HL-60/S4 (cell line): ENCODE measurements around the gene FARS2.

Experiments used
- in situ Hi-C: fragments of 300-500 bp; cut with MboI; formaldehyde crosslinking; loops from 2 replicates; pipeline ENCODE4 v1.14.3; 2022; ENCODE audit warnings: low sequenced_read_pairs

FARS2 gene

DNA sequence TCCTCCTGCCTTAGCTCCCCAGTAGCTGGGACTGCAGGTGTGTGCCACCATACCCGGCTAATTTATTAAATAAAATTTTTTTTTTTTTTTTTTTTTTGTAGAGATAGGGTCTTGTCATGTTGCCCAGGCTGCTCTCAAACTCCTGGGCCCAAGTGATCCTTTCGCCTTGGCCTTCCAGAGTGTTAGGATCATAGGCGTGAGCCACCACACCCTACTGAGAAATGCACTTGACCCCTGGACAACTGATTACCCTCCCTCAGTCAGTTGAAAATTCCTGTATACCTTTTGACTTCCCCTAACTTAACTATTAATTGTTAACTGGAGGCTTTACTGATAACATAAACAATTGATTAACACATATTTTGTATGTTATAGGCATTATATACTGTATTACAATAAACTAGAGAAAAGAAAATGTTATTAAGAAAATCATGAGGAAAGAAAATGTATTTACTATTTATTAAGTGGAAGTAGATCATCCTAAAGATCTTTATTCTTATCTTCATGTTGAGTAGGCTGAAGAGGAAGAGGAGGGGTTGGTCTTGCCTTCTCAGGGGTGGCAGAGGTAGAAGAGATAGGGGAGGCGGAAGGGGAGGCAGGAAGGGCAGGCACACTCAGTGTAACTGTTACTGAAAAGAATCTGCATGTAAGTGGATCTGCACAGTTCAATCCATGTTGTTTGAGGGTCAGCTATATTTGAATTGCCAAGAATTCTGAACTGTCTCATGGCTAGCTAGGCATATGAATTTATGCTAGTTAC lies 104.3 kb downstream of the FARS2 start:
- in situ Hi-C loops, result no loop called here

DNA sequence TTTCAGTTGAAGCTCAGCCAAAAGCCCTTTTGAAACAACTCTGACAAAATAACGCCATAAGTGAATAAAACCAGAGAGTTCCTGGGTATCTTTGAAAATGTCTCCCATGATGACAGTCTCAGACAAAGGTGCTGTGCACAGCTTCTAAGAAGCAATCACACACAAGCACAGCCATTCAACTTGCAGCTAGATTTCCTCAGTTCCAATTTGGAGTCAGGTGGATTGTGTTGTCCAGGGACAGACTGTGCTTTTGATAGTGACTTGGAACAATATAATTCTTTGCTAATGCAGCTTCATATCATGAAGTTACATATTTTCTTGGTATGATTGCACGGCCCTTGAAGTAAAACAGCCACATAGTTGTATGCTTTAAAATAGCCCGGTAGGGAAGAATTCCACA lies 105.6 kb downstream of the FARS2 start:
- in situ Hi-C loops, result no loop called here

DNA sequence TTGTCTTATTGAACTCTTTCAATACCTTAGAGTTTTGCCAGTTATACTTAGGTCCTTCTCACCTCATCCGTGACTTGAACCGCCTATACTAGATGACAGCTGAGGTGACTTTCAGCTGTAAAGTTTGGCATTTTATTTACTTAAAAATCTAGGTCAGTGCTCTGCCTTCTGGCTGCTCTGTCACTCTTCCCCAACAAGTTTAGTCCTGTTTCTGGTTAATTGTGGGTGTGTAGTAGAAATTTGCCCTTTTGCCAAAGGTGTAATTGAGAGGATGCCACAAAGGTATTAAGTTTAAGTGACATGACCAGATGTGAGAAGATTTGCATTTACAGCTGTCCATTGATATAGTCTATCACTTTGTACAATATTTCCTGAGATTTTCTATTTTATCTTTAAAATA lies 106.2 kb downstream of the FARS2 start:
- in situ Hi-C loops, result no loop called here

DNA sequence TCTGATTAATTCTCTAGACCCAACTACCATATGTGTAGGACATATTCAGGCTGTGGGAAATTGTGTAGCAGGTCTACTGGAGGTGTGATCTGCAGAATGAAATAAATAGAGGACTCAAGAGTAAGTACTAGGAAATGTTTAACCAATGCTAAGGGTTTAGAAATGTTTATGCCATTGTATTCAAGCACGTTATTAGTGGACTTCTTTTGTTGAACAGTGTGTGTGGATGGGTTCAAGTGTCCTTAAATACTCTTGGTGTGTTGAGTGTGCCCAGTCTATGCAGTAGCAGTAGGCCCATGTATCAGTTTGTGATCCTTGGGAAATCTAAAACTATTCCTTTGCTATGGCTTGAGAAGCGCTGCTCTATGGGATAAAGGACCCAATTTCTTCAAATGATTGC lies 112.1 kb downstream of the FARS2 start:
- in situ Hi-C loops, result no loop called here

DNA sequence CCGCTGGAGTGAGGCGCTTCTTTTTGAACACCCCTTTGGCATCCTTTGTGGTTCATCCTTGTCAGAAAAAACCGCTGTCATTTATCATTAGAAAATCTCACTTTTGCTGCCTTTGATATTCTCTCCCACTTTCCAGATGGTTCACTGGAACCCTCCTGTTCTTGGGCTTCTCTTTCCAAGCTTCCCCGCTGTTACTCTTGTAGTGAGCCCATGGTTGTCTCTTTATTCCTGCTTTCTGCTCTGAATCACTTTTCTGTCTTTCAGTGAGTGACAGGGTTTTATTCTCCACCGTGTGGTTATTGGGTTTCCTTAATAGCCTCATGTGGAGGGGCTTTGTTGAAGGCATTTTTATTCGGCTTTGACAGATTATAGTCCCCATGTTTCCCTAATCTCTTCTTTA lies 117.0 kb downstream of the FARS2 start:
- in situ Hi-C loops, result no loop called here

DNA sequence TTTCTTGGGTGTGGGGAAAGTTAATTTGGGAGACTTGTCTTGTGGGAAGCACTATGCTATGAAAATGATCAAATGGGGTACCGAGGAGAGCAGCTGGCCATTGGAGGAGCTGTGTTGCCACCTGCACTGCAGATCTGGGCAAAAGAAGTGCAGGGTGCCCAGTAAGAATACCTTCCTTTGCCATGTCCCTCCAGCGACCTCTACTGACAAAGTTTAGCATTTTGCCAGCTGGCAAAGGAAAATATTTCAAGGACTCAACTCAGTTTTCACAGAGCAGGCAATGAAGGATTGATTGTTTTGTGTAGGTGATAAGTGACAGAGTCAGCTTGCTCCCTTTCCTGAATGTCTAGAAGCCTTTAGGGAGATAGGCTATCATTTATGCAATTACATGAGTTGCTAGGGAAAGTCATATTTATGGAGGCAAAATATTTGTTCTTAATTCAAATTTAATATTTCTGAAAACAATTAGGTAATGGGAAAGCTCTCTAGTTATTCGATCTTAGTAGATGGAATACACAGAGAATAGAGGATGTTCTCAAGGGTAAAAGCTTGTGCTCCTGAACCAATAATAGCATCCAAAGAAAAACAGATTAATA lies 118.4 kb downstream of the FARS2 start:
- in situ Hi-C loops, result loop anchor here (10.0 kb wide), 1 partner anchor 165 kb away; no protein-coding TSS in a partner anchor

DNA sequence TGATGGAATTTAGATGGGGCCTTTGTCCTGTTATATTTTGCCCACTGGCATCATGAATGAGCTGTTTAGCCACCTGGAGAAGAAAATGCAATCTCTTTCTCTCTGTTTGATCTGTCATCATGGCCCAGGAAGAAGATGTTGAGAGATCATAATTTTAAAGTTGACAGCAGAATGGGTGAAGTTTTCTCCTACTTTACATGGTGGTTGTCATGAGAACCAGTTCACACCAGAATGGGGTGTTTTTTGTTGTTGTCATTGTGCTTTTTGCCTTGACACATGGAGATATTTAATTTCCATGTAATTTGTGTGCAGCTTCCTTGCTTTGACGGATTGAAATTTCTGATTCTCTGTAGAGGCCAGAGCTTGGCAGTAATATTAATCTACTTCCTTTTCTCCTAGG lies 122.5 kb downstream of the FARS2 start:
- in situ Hi-C loops, result loop anchor here (10.0 kb wide), 1 partner anchor 169 kb away; no protein-coding TSS in a partner anchor

DNA sequence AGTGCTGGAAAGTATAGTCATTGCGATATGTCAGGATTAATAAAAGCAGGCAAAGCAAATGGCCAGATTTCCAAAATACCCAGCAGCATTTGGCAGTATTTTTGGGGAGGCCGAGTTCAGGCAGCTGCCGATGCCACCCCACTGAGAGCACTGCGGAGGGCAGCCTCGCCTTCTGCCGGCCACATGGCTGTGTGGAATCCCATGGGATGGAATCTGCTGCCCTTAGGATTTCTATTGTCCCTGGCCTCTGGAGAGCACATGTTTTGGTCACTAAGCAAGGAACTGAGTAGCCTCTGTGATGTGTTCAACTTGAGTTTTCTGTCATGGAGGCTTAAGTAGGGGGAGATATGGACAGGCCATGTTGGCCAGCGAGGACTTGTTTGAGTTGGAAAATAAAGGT lies 123.0 kb downstream of the FARS2 start:
- in situ Hi-C loops, result loop anchor here (10.0 kb wide), 1 partner anchor 169 kb away; no protein-coding TSS in a partner anchor

DNA sequence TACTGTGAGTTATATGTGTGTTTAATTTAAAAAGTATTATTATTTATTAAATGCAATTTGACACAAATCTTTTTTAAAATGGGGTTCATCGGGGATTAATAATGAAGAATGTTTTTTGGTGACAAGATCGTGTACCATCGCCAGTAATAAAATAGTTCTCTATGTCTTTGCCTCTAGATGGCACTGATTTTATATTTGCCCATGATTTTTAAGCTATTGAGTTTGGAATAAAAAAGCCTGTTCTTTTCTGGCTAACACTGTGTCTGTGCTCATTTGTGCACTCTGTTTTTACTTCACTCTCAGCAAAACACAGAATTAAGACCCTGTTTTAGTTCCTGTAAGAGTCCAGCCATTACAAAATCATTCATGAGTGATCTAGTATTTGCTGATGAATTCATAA lies 127.0 kb downstream of the FARS2 start:
- in situ Hi-C loops, result loop anchor here (10.0 kb wide), 1 partner anchor 174 kb away; no protein-coding TSS in a partner anchor

DNA sequence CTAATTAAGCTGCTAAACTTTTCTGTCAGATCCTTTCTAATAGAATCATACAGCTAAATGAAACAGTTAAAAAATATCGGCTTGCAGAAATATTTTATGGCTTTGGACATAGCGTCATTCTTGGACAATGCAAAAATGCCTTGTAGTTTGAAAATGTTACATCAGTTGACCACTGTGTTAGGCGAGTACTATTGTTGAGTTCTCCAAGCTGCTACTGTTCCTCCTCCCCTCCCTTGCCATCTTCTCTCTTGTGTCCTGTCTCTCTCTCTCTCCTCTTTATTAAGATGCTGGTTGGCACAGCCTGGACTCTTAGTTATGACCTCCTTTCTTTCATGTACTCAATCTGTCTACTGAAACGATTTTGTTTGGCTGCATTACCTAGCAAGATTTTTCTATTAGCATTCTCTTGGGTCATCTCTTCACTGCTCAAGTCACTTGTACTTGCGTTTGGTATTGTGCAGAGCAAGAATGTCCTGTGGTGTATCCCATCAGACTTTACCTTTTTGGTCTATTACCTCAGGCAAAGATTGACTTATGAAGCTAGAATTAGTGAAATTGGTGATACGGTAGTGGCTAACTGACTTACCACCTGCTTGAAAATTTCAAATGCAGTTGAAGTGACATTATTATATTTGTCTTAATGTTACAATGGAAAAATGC lies 127.9 kb downstream of the FARS2 start:
- in situ Hi-C loops, result loop anchor here (10.0 kb wide), 1 partner anchor 174 kb away; no protein-coding TSS in a partner anchor

DNA sequence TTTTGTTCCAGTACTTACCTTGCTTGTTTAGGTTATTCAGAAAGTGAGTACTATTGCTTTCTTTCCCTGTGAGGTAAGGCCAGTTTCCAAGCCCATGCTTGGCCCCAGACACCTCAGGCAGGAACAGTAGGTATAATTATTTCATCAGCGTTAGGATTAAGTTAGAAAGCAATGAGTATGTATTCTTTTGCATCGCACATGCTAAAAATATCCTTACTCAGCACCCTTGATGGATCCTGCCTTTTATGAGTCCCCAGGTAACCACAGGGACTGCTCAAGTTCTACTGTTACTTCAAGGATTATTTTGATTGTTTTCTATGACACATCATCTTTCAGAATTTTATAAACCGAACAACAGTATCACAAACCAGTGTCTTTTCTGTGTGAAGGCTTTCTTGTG lies 128.9 kb downstream of the FARS2 start:
- in situ Hi-C loops, result loop anchor here (10.0 kb wide), 1 partner anchor 255 kb away; no protein-coding TSS in a partner anchor

DNA sequence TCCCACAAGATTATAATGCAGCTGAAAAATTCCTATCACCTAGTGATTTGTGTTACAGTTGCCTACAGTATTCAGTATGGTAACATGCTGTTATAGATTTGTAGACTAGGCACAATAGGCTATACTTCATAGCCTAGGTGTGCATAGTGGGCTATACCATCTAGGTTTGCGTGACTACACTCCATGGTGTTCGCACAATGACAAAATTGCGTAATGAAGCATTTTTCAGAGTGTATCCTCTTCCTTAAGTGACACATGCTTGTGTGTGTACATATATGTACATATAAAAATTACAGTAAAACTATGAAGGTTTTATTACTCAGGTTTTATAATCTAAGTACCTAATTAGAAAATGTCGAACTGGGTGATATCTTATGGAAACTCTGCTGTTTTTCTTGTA lies 133.0 kb downstream of the FARS2 start:
- in situ Hi-C loops, result loop anchor here (10.0 kb wide), 1 partner anchor 259 kb away; no protein-coding TSS in a partner anchor

DNA sequence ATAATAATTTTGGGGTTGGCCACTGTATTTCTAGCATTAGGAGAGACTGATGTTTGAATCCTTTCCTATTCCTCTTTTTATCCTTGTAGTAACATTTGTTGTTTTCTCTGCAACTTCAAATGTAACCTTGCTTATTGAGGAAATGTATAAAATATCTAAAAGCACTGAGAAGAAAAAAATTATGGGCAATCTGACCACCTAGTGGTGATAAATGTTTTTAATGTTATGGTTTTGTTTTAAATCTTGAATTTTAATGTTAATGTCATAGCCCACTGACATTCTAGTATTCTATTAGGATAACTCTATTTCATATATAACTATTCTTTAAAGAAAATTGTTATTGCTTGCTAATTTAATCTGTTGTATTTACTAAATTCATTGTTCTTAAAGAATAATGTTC lies 134.4 kb downstream of the FARS2 start:
- in situ Hi-C loops, result loop anchor here (10.0 kb wide), 1 partner anchor 261 kb away; no protein-coding TSS in a partner anchor

DNA sequence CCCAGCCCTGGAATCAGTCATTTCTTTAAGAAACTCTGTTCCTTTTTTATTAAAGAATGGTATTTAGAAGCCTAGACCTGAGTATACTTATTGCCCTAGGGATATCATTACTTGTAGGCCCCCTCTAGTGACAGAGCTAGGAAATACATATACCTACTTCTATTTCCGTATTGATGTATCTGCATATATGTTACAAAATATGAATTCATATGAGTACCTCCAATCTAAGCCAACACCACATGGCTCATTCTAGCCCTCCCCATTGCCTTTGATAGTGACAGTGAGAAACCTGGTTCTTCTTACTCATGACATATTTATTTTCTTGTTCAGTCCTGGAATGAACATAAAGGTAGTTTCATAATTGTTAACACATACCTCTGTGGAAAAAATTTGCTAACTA lies 137.2 kb downstream of the FARS2 start:
- in situ Hi-C loops, result loop anchor here (10.0 kb wide), 1 partner anchor 264 kb away; no protein-coding TSS in a partner anchor

DNA sequence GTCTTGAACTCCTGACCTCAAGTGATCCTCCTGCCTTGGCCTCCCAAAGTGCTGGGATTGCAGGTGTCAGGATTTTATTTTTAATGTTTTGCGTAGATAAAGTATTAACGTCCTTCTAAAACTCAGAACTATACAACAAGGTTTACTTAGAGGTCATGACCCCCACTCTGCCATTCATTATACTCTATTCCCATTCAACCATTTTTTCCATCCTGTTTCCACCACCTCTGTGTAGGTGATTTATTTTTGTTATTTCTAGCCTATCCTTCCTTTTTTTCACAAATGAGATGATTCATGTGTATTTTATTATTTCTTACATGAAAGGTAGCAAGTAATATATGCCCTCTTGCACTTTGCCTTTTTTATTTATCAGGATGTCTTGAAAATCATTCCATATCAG lies 138.1 kb downstream of the FARS2 start:
- in situ Hi-C loops, result loop anchor here (10.0 kb wide), 1 partner anchor 265 kb away; no protein-coding TSS in a partner anchor

DNA sequence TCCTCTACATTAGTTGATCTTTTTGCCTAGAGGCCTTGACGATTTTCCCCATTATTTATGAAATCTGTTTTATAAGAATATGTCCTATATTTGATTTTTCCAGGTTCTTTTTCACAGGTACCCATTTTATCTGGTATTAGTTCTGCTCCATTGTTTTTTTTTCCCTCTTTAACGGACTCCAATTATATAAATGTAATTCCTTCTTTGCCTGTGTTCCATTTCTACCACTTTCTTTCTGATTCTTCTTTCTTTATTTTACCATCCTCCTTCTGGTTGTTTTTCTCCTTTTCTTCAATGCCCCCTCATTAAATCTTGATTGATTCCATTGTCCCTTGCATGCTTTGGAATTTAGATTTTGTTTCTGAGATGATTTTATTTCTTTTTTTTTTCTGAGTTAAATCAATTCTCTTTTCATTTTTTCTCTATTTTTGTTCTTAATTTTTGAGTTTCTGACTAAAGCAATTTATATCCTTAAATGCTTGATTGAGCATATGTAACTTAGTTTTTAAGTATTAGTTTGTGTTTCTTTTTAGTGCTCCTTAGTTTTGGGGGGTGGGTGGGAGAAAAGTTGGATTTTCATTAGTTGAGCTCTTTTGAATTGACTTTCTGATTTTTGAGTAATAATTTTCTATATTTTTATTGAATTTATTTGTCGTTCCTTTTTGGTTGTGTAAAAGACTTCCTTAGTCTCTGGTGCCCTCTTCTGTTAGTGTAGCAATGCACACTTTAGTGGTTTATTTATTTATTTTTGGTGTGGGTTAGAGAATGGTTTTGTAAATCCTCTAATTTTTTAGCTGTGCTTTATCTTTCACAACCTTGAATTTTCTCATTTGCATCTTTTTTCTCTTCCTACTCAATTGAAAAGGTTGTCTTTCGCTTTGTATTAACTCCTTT lies 140.8 kb downstream of the FARS2 start:
- in situ Hi-C loops, result no loop called here

DNA sequence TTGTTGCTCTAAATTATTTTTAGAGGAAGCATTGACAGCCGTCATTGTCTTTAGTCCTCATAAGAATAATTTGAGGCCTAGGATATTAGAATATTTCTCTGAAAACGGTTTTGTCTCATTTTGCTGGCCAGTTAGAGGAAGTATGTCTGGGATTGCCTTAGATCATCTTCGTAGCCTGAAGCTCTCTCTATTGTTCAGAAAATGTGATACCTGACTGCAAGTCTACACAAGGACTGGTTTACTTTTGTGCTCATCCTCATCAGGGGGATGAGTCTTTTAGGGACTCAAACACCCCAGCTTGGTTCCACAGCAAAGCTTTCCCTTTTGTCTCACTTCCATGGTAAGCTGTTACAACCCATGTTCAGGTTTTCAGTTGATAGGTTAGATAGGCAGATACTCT lies 141.8 kb downstream of the FARS2 start:
- in situ Hi-C loops, result no loop called here

DNA sequence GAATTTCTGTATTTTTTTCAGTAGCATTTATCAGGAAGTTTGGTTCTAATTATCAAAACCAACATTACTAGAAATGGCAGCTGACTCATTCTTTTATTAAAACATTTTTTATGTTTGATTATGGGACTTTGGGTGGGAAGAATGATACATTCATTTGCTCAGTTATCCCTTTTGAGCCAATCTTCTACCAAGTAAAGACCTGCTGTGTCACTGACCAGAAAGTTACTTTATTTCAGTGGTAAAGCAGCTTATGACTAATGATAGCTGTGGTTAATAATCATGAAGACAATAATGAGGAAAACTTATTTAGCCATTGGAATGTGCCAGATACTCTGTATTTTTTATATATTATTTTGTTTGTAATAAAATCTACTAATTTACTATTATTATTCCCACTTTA lies 142.3 kb downstream of the FARS2 start:
- in situ Hi-C loops, result no loop called here

DNA sequence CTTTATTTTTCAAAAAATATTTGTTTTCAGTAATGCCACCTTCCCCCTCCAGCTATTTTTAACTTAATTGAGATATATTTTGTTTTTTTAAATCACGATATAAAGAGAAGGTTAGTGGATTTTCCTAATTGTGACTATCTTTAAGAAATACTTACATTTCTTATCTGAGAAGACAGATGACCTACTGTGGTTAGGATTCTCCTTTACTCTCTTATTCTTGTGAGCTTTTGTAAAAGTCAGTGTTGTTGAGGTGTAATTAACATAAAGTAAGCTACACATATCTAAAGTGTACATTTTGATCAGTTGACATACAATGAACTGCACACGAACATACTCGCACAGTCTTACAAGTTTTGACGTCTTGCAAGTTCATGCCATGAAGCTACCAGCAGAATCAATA lies 144.7 kb downstream of the FARS2 start:
- in situ Hi-C loops, result no loop called here

DNA sequence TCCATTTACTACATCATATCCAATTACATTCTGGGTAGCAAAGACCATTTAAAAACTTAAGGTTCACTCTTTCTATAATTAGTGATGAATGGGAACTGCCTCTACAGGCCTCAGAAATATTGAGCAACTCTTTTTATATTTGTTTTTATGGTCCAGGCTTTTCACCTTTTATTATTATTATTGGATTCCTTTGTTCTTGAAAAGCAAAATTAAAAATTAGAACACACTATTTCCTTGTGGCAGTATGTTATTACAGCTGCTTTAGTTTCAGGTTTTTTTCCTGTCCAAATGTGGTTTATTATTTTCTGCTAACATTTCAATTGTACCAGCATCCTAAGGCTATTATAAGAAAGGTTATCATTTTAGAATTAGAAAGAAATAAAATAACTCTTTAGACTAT lies 150.1 kb downstream of the FARS2 start:
- in situ Hi-C loops, result no loop called here

DNA sequence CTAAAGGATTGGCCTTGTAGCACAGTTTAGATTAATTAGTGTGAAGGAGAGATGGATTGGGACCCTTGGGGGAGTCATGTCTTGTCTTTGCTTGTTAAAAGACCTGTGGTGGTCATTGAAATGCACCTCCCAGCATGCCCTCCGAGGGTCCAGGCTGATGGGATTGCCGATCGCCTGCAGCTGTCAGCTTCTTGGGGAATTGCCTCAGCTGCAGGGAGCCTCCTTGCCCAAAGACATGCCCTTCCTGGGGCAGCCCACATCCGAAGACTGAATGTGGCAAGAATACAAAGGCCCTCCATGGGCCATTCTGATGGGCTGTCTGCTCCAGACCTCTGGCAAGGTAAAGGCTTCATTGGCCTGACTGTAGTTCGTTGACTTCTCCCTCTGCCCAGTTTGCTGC lies 150.7 kb downstream of the FARS2 start:
- in situ Hi-C loops, result no loop called here
